Activated B cell treated with CpG ODN at 0.5 μM for 24 hours (primary cell): Measurements from ENCODE around the gene UQCRC1. TPM values are rescaled to one million over a fixed set of nuclear protein-coding genes. Genes with fewer than 3 reads are reported as not detected.
"Not testable (repeated sequence)": the region's sequence is repeated elsewhere in the genome, so short reads cannot be mapped to it uniquely, and the experiment has no call there.

ENCODE experiments used
- ATAC-seq: fragments of 200-7000 bp; cut with Tn5 transposase; one replicate; pipeline ENCODE4 v1.10.0; 2021; ENCODE audit warnings: low read depth, mild to moderate bottlenecking, moderate library complexity
- CTCF ChIA-PET: fragments of 350-600 bp; sonication (Branson Sonifier 250); formaldehyde crosslinking; loops from one replicate; lab custom pipeline; 2021; ENCODE audit warnings: antibody characterized with exemption; lab: Charles Lee
- POLR2A ChIA-PET: fragments of 350-600 bp; sonication (Branson Sonifier 250); formaldehyde crosslinking; loops from one replicate; lab custom pipeline; 2021; ENCODE audit warnings: antibody characterized with exemption; lab: Charles Lee
- DNase-seq: peaks from one replicate; pipeline ENCODE4 v3.0.0; 2022
- H3K27ac Mint-ChIP-seq: one replicate; pipeline ENCODE4 v1.8.0; 2020; ENCODE audit warnings: mixed read lengths
- H3K27me3 Mint-ChIP-seq: one replicate; pipeline ENCODE4 v1.8.0; 2021; ENCODE audit warnings: mixed read lengths
- H3K36me3 Mint-ChIP-seq: one replicate; pipeline ENCODE4 v1.8.0; 2021; ENCODE audit warnings: low read depth, mixed read lengths
- H3K4me1 Mint-ChIP-seq: one replicate; pipeline ENCODE4 v1.8.0; 2021; ENCODE audit warnings: mixed read lengths
- H3K4me3 Mint-ChIP-seq: one replicate; pipeline ENCODE4 v1.8.0; 2020; ENCODE audit warnings: mild to moderate bottlenecking, mixed read lengths
- H3K9me3 Mint-ChIP-seq: one replicate; pipeline ENCODE4 v1.8.0; 2020; ENCODE audit warnings: mixed read lengths
- CTCF ChIP-seq: fragments of 200-600 bp; IDR thresholded peaks from one replicate; pipeline ENCODE4 v1.8.0; 2022; ENCODE audit warnings: antibody characterized with exemption, mild to moderate bottlenecking
- intact Hi-C: fragments of 100-400 bp; cut with micrococcal nuclease; formaldehyde crosslinking; loops from one replicate; pipeline ENCODE4 v1.15.1; 2024
- total RNA-seq: library from RNA; stranded (reverse); gene quantifications from 2 replicates; pipeline ENCODE4 v1.2.3, GENCODE V29; 2022

Gene UQCRC1
- total RNA-seq, 1 donor from 2014 or later: 117 TPM

GRCh38 chr3:48553886-48554845, 55.3 kb downstream of the UQCRC1 start:
- POLR2A ChIA-PET: interaction anchor here (0.5 to 1.1 kb wide), 2 partner anchors 112 to 113 kb away, joined by 3 read pairs; no protein-coding TSS in a partner anchor
- intact Hi-C loops: no loop called here
- CTCF ChIA-PET: interaction anchor here (0.8 to 2.3 kb wide), 2 partner anchors 47 to 153 kb away, joined by 3 to 10 read pairs; no protein-coding TSS in a partner anchor
- DNase-seq: no peak
- no peak for TF ChIP-seq CTCF
- ATAC-seq: no peak
- Mint-ChIP-seq H3K4me3 (no peak overlapping the region), H3K9me3 (no peaks in the 10 kb centered on the region), H3K27ac (no peak overlapping the region), H3K36me3 (no peaks in the 10 kb centered on the region), H3K27me3 (no peaks in the 10 kb centered on the region), H3K4me1 (peaks cover 20% of the 10 kb centered on the region)

- no peak overlapping the region for H3K27ac Mint-ChIP-seq
- H3K4me3 Mint-ChIP-seq: no peak overlapping the region
- H3K4me1 Mint-ChIP-seq: peaks cover 15% of the 10 kb centered on the region
- ChIA-PET POLR2A (interaction anchor here (1.1 kb wide), 1 partner anchor 113 kb away, joined by 3 read pairs; no protein-coding TSS in a partner anchor), CTCF (interaction anchor here (0.8 to 2.3 kb wide), 2 partner anchors 46 to 152 kb away, joined by 3 to 10 read pairs; no protein-coding TSS in a partner anchor)
- no peak for ATAC-seq
- intact Hi-C loops: no loop called here
- no peaks in the 10 kb centered on the region for H3K36me3 Mint-ChIP-seq
- no peaks in the 10 kb centered on the region for H3K27me3 Mint-ChIP-seq
- H3K9me3 Mint-ChIP-seq: no peaks in the 10 kb centered on the region
- DNase-seq: no peak
- TF ChIP-seq CTCF: no peak
These were observed 56.1 kb downstream of the UQCRC1 start for GRCh38 chr3:48553361-48553760.

DNA sequence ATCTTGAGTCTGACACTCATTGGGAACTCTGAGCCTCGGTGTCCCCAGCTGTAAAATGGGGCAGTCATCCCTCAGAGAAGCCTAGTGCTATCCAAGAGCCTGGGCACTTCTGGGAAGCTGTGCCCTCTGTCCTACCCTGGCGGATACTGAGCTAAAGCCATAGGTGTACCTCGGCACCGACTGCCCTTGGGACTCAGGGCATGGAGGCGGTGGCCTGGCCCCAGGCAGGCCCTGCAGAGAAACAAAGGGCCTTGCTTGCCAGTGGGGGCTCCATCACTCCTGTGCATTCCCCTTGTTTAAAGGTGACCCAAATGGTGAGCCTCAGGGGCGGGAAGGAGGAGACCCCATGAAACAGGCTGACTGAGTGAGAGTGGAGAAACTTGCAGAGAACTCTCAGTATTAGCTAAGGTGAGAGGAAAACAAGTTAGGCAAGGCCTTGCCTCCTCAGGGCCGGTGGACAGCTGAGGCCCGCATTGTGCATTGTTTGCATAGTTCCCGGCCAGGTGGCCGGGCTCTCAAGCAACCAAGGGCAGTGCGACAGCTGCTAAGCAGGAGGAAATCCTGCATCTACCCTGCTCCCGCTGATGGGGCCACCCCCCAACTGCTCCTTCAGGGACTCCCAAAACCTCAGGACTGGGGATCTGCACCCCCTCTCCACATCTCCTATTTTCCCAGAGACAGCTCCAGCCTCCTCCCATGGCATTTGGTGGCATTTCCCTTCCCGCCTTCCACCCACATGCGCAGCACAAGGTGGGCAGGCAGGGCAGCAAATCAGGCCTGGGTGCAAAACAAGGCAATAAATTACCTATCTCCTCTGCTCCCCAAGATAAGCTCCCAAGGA, 57.1 kb downstream of the UQCRC1 start:
- ChIA-PET CTCF (interaction anchor here (2.3 to 7.6 kb wide), 2 partner anchors 151 to 152 kb away, joined by 10 to 90 read pairs; no protein-coding TSS in a partner anchor), POLR2A (no interaction called here)
- Mint-ChIP-seq H3K36me3 (no peaks in the 10 kb centered on the region), H3K4me3 (no peak overlapping the region), H3K27me3 (no peaks in the 10 kb centered on the region), H3K4me1 (peaks cover 10% of the 10 kb centered on the region), H3K27ac (no peak overlapping the region), H3K9me3 (no peaks in the 10 kb centered on the region)
- no peak for DNase-seq
- intact Hi-C loops: no loop called here
- no peak for TF ChIP-seq CTCF
- no peak for ATAC-seq

DNA sequence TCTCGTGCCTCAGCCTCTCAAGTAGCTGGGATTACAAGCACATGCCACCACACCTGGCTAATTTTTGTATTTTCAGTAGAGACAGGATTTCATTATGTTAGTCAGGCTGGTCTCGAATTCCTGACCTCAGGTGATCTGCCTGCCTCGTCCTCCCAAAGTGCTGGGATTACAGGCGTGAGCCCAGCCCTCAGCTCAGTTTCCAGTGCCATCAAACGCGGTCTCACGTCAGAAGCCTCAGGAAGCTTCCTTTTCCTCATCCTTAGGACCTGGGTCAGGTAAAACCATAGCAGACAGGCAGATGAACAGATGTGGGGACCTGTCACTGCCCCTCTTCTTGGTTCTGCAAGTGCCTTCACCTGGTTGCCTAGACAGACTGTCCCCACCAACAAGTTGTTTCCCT, 57.8 kb downstream of the UQCRC1 start:
- ATAC-seq, H3K36me3 Mint-ChIP-seq, DNase-seq, H3K4me3 Mint-ChIP-seq, H3K4me1 Mint-ChIP-seq, H3K27me3 Mint-ChIP-seq, H3K9me3 Mint-ChIP-seq, H3K27ac Mint-ChIP-seq, intact Hi-C loops, POLR2A ChIA-PET: not testable (repeated sequence)
- CTCF ChIA-PET: interaction anchor here (7.6 kb wide), 1 partner anchor 151 kb away, joined by 90 read pairs; no protein-coding TSS in a partner anchor

Other genes with a start within 250 kb of the UQCRC1 start
- gene FBXW12, start 237.4 kb downstream of the UQCRC1 start, total RNA-seq: not detected in 2 replicates
- gene PLXNB1, start 179.6 kb downstream of the UQCRC1 start, total RNA-seq: 3.5 and 5.4 TPM in 2 replicates
- gene CCDC51, start 169.5 kb downstream of the UQCRC1 start, total RNA-seq: 8.7 and 8.8 TPM in 2 replicates
- gene TMA7, start 169.4 kb downstream of the UQCRC1 start, total RNA-seq: 216 and 296 TPM in 2 replicates
- 10.5 and 14.6 TPM in 2 replicates for gene ATRIP, start 162.9 kb downstream of the UQCRC1 start, total RNA-seq
- gene SHISA5, start 105.5 kb downstream of the UQCRC1 start, total RNA-seq: 95.7 and 108 TPM in 2 replicates
- 2.0 and 3.2 TPM in 2 replicates for gene PFKFB4, start 52.8 kb downstream of the UQCRC1 start, total RNA-seq
- not detected in 2 replicates for gene UCN2, start 45.9 kb downstream of the UQCRC1 start, total RNA-seq
- gene COL7A1, start 14.3 kb downstream of the UQCRC1 start, total RNA-seq: 0.98 and 1.5 TPM in 2 replicates
- not detected in 2 replicates for gene TMEM89, start 12.1 kb upstream of the UQCRC1 start, total RNA-seq
- 12.4 and 21.5 TPM in 2 replicates for gene SLC26A6, start 25.8 kb upstream of the UQCRC1 start, total RNA-seq
- 1.5 and 2.3 TPM in 2 replicates for gene CELSR3, start 53.2 kb upstream of the UQCRC1 start, total RNA-seq
- 9.2 and 9.7 TPM in 2 replicates for gene NCKIPSD, start 76.3 kb upstream of the UQCRC1 start, total RNA-seq
- 83.2 and 94.1 TPM in 2 replicates for gene IP6K2, start 107.6 kb upstream of the UQCRC1 start, total RNA-seq
- 27.4 and 28.0 TPM in 2 replicates for gene PRKAR2A, start 238.2 kb upstream of the UQCRC1 start, total RNA-seq